Neutrophil (primary cell): ENCODE results near the gene PROSER1.

Source experiments
- H3K27ac ChIP-seq: fragments of 200-600 bp; sonication (generic); 2 replicates; pipeline ENCODE4 v1.5.1; 2016; ENCODE audit warnings: mild to moderate bottlenecking, moderate library complexity
- H3K27me3 ChIP-seq: fragments of 200-600 bp; sonication (generic); 2 replicates; pipeline ENCODE4 v1.6.0; 2016; ENCODE audit warnings: mild to moderate bottlenecking
- H3K36me3 ChIP-seq: fragments of 200-600 bp; sonication (generic); 2 replicates; pipeline ENCODE4 v1.5.1; 2017
- H3K4me1 ChIP-seq, 2 experiments: fragments of 200-600 bp in 1 of 2; sonication (generic) in 1 of 2; 1 replicate in 1 of 2; 2 replicates in 1 of 2; pipeline versions ENCODE4 v1.5.1 to v1.6.1; 2013 to 2016; ENCODE audit warnings: low read depth in 1 of 2, low read length in 1 of 2, mild to moderate bottlenecking in 1 of 2, moderate library complexity in 1 of 2; ENCODE audit not compliant: control insufficient read depth in 1 of 2, insufficient read depth in 1 of 2
- H3K4me3 ChIP-seq, 2 experiments: fragments of 200-600 bp in 1 of 2; sonication (generic) in 1 of 2; 1 replicate in 1 of 2; 2 replicates in 1 of 2; pipeline ENCODE4 v1.5.1; 2013 to 2016; ENCODE audit warnings: low read depth in 1 of 2, low read length in 1 of 2, mild to moderate bottlenecking in 1 of 2, moderate library complexity in 1 of 2
- H3K9me3 ChIP-seq: fragments of 200-600 bp; sonication (generic); 2 replicates; pipeline ENCODE4 v1.5.1; 2016
- CTCF ChIP-seq: fragments of 200-600 bp; sonication (generic); IDR thresholded peaks from 2 replicates; pipeline ENCODE4 v1.5.1; 2016; ENCODE audit warnings: antibody characterized with exemption

Gene PROSER1

GRCh38 chr13:39036212-39036611 lies 1.7 kb downstream of the PROSER1 start:
- Histone ChIP-seq H3K4me1 (peaks cover 59 to 64% of the 10 kb centered on the region in 2 experiments), H3K27me3 (no peaks in the 10 kb centered on the region), H3K27ac (peak overlapping the region; percentile 15), H3K36me3 (no peaks in the 10 kb centered on the region), H3K9me3 (no peaks in the 10 kb centered on the region), H3K4me3 (peak overlapping the region; percentile 80 to 92)
- TF ChIP-seq CTCF, result no peak

DNA sequence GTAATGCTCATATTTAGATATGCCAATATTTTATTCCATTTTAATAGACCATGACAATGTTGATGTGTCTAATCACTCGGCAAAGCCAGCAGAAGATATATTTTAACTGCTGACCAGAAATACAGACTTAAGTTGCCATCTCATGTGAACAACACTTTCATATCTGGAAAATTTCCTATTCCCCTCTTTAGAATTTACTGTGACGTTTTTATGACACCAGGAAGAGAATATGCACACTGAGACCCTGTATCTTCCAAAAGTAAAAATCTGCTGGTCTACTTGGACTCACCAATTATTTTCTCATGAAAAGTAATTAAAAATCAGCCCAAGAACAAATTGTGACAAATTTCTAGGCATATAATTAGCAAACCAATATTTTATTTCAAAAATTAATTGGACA lies 2.1 kb downstream of the PROSER1 start:
- H3K27ac ChIP-seq, result no peak overlapping the region
- peaks cover 55 to 62% of the 10 kb centered on the region in 2 experiments for H3K4me1 ChIP-seq
- H3K27me3 ChIP-seq, result no peaks in the 10 kb centered on the region
- peaks cover 2% of the 10 kb centered on the region for H3K36me3 ChIP-seq
- H3K9me3 ChIP-seq, result no peaks in the 10 kb centered on the region
- H3K4me3 ChIP-seq, result peak overlapping the region in 1 of 2 experiments; percentile 80
- no peak for TF ChIP-seq CTCF

GRCh38 chr13:39035204-39035603 lies 2.7 kb downstream of the PROSER1 start:
- no peak for TF ChIP-seq CTCF
- no peak overlapping the region for H3K4me3 ChIP-seq
- H3K27me3 ChIP-seq, result no peaks in the 10 kb centered on the region
- H3K4me1 ChIP-seq, result peaks cover 49 to 56% of the 10 kb centered on the region in 2 experiments
- H3K27ac ChIP-seq, result no peak overlapping the region
- no peaks in the 10 kb centered on the region for H3K9me3 ChIP-seq
- H3K36me3 ChIP-seq, result peaks cover 8% of the 10 kb centered on the region

GRCh38 chr13:39034085-39034484 lies 3.8 kb downstream of the PROSER1 start:
- Histone ChIP-seq H3K4me1 (peaks cover 38 to 44% of the 10 kb centered on the region in 2 experiments), H3K4me3 (no peak overlapping the region), H3K9me3 (no peaks in the 10 kb centered on the region), H3K27me3 (no peaks in the 10 kb centered on the region), H3K27ac (no peak overlapping the region), H3K36me3 (peaks cover 8% of the 10 kb centered on the region)
- TF ChIP-seq CTCF, result no peak

DNA sequence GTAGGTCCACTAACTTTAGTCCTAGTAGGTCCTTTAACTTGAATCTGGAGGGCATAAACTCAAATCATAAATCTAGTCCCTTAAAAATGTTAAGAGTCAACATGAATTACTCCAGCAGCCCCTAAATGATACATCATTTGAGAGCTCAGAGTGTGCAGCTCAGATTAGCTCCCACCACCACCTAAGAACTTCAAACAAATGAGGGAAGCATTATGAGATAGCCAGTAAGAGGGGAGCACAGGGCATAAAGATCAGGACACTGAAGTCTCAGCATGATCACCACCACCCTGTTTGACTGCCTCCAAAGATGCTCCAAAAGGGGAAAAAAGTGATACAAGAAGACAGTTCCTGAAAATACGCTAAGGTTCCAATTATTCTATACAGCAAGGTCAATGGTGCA lies 5.7 kb downstream of the PROSER1 start:
- Histone ChIP-seq H3K4me1 (peaks cover 28 to 31% of the 10 kb centered on the region in 2 experiments), H3K36me3 (peaks cover 14% of the 10 kb centered on the region), H3K27ac (no peak overlapping the region), H3K27me3 (no peaks in the 10 kb centered on the region), H3K4me3 (no peak overlapping the region), H3K9me3 (no peaks in the 10 kb centered on the region)
- TF ChIP-seq CTCF, result no peak

- peaks cover 73% of the 10 kb centered on the region for H3K36me3 ChIP-seq
- H3K4me1 ChIP-seq, result no peaks in the 10 kb centered on the region
- H3K27ac ChIP-seq, result no peak overlapping the region
- H3K4me3 ChIP-seq, result no peak overlapping the region
- TF ChIP-seq CTCF, result no peak
- no peaks in the 10 kb centered on the region for H3K9me3 ChIP-seq
- no peaks in the 10 kb centered on the region for H3K27me3 ChIP-seq
Measured at GRCh38 chr13:39025433-39025839, 12.5 kb downstream of the PROSER1 start.
